Endometrium (tissue), 2 donors: ENCODE measurements around the gene NFE2.
"Not testable (repeated sequence)": the region's sequence is repeated elsewhere in the genome, so short reads cannot be mapped to it uniquely, and the experiment has no call there.

ENCODE experiments used
- FAIRE-seq: peaks from 2 replicates; lab custom pipeline; 2012; peaks lifted over from hg19 to GRCh38; lab: Jason Lieb, UNC
- donor health status: control.
- donor health status: control.

Gene NFE2

GRCh38 chr12:54282949-54283593 lies 17.7 kb downstream of the NFE2 start:
- no peak for FAIRE-seq

- FAIRE-seq: not testable (repeated sequence)
These were observed 19.1 kb downstream of the NFE2 start for GRCh38 chr12:54281694-54282093.

- not testable (repeated sequence) for FAIRE-seq
These were observed 19.6 kb downstream of the NFE2 start for GRCh38 chr12:54281261-54281638.

- FAIRE-seq: peak; percentile 97
These were observed 20.2 kb downstream of the NFE2 start, which contains the start of gene HNRNPA1 for GRCh38 chr12:54280468-54281260. HNRNPA1 (plus strand) TSS chr12:54280726; CDS start chr12:54280808, 82 bp downstream.

GRCh38 chr12:54279632-54280467 lies 21.0 kb downstream of the NFE2 start, which contains the start of gene CBX5:
CBX5 (minus strand) TSS chr12:54280122; CDS start chr12:54257650, 22,472 bp downstream.
- peak; percentile 82 for FAIRE-seq

GRCh38 chr12:54279227-54279631 lies 21.6 kb downstream of the NFE2 start:
- no peak for FAIRE-seq

- no peak for FAIRE-seq
These were observed 23.0 kb downstream of the NFE2 start for GRCh38 chr12:54277823-54278276.

- no peak for FAIRE-seq
These were observed 24.4 kb downstream of the NFE2 start for GRCh38 chr12:54276368-54276767.

- FAIRE-seq: no peak
These were observed 26.8 kb downstream of the NFE2 start for GRCh38 chr12:54273981-54274380.

GRCh38 chr12:54272214-54272613 lies 28.6 kb downstream of the NFE2 start:
- no peak for FAIRE-seq

- FAIRE-seq: no peak
These were observed 30.5 kb downstream of the NFE2 start for GRCh38 chr12:54270345-54270744.

- FAIRE-seq: no peak
These were observed 34.0 kb downstream of the NFE2 start for GRCh38 chr12:54266852-54267251.

GRCh38 chr12:54265364-54265812 lies 35.4 kb downstream of the NFE2 start:
- peak; percentile 80 for FAIRE-seq

GRCh38 chr12:54262403-54262925 lies 38.4 kb downstream of the NFE2 start:
- FAIRE-seq: no peak

- no peak for FAIRE-seq
These were observed 38.9 kb downstream of the NFE2 start for GRCh38 chr12:54261815-54262402.

- FAIRE-seq: no peak
These were observed 41.4 kb downstream of the NFE2 start for GRCh38 chr12:54259194-54260011.

- FAIRE-seq: no peak
These were observed 42.6 kb downstream of the NFE2 start for GRCh38 chr12:54258201-54258681.

GRCh38 chr12:54257332-54257731 lies 43.5 kb downstream of the NFE2 start:
- FAIRE-seq: no peak

- FAIRE-seq: no peak
These were observed 47.6 kb downstream of the NFE2 start for GRCh38 chr12:54253240-54253639.

- FAIRE-seq: no peak
These were observed 49.0 kb downstream of the NFE2 start for GRCh38 chr12:54251667-54252284.
